Measurements from ENCODE around the gene ZNF587B.

The ZNF587B gene

DNA sequence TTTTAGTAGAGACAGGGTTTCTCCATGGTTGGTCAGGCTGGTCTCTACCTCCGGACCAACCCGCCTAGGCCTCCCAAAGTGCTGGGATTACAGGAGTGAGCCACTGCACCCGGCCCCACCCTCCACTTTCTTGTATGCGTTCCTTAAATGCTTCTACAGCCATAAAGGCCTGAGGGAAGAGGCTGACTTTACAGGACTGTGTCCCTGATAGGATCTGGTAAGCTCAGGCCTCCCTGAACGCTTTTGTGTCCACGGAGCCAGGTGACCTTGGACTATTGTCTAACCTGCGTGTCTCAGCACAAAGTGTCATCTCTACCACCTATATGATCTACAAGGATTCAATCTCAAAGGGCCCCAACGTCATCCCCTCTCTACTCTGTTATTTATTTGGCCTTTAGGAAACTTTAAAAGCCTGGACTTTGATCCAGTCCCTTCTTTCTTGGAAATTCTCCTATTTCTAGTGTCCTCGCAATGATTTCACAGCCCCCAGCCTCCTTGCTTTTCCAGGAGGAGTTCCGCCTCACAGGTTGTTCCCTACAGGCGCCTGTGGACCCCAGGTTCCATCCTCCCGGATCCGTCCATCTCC, 16.1 kb upstream of the ZNF587B start:
- H3K27ac ChIP-seq (ENCODE audit: low read depth, low read length) = 0 out of 2 replicates have a peak overlapping the region, but pooled peaks have one; percentile 7

GRCh38 chr19:57814505-57815246, 15.4 kb upstream of the ZNF587B start, which contains the start of gene ZNF552:
Gene ZNF552 (minus strand): TSS chr19:57814913. CDS start chr19:57814743, 170 bp downstream.
- Histone ChIP-seq H3K27me3 (ENCODE audit: control insufficient read depth, low read length) (no peaks in the 10 kb centered on the region), H4K20me1 (ENCODE audit: control insufficient read depth, insufficient read depth, low read depth, low read length) (no peaks in the 10 kb centered on the region), H3K9me2 (replicated peaks; ENCODE audit: control insufficient read depth, low read length) (no peaks in the 10 kb centered on the region), H3F3A (ENCODE audit: control insufficient read depth, insufficient read depth) (no peaks in the 10 kb centered on the region), H3K4me3 (ENCODE audit: low read length) (peak within 1 kb of the TSS; percentile 78), H3K4me1 (ENCODE audit: control insufficient read depth, low read length) (peaks cover 30% of the 10 kb centered on the region), H3K36me3 (ENCODE audit: control insufficient read depth, low read length) (peaks cover 19% of the 10 kb centered on the region), H3K27ac (ENCODE audit: low read depth, low read length) (0 out of 2 replicates have a peak within 1 kb of the TSS, but pooled peaks have one; percentile 7), H3K79me2 (ENCODE audit: control insufficient read depth, low read length) (peaks cover 24% of the 10 kb centered on the region), H3K4me2 (ENCODE audit: low read length) (peak within 1 kb of the TSS; percentile 72), H3K9me3 (ENCODE audit: control insufficient read depth, insufficient read depth, low read length) (no peaks in the 10 kb centered on the region)
- TF ChIP-seq, protein P1, sequence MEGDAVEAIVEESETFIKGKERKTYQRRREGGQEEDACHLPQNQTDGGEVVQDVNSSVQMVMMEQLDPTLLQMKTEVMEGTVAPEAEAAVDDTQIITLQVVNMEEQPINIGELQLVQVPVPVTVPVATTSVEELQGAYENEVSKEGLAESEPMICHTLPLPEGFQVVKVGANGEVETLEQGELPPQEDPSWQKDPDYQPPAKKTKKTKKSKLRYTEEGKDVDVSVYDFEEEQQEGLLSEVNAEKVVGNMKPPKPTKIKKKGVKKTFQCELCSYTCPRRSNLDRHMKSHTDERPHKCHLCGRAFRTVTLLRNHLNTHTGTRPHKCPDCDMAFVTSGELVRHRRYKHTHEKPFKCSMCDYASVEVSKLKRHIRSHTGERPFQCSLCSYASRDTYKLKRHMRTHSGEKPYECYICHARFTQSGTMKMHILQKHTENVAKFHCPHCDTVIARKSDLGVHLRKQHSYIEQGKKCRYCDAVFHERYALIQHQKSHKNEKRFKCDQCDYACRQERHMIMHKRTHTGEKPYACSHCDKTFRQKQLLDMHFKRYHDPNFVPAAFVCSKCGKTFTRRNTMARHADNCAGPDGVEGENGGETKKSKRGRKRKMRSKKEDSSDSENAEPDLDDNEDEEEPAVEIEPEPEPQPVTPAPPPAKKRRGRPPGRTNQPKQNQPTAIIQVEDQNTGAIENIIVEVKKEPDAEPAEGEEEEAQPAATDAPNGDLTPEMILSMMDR (IDR thresholded peaks at IDR 0.05; ENCODE audit: low read depth, low read length, poor library complexity, severe bottlenecking) = no peak
- no peak for TF ChIP-seq EZH2phosphoT487 (IDR thresholded peaks at IDR 0.05; ENCODE audit: borderline replicate concordance, low read length)

More for the DNA sequence above, 16.1 kb upstream of the ZNF587B start:
- Histone ChIP-seq H3K4me3 (ENCODE audit: low read length) (peak overlapping the region; percentile 78), H3K9me3 (ENCODE audit: control insufficient read depth, insufficient read depth, low read length) (no peaks in the 10 kb centered on the region), H3K4me1 (ENCODE audit: control insufficient read depth, low read length) (peaks cover 30% of the 10 kb centered on the region), H3K36me3 (ENCODE audit: control insufficient read depth, low read length) (peaks cover 26% of the 10 kb centered on the region), H4K20me1 (ENCODE audit: control insufficient read depth, insufficient read depth, low read depth, low read length) (no peaks in the 10 kb centered on the region), H3F3A (ENCODE audit: control insufficient read depth, insufficient read depth) (no peaks in the 10 kb centered on the region), H3K9me2 (replicated peaks; ENCODE audit: control insufficient read depth, low read length) (no peaks in the 10 kb centered on the region), H3K27me3 (ENCODE audit: control insufficient read depth, low read length) (no peaks in the 10 kb centered on the region), H3K79me2 (ENCODE audit: control insufficient read depth, low read length) (peaks cover 18% of the 10 kb centered on the region), H3K4me2 (ENCODE audit: low read length) (peak overlapping the region; percentile 72)
- TF ChIP-seq, protein P1 (IDR thresholded peaks at IDR 0.05; ENCODE audit: low read depth, low read length, poor library complexity, severe bottlenecking) = no peak
- TF ChIP-seq EZH2phosphoT487 (IDR thresholded peaks at IDR 0.05; ENCODE audit: borderline replicate concordance, low read length) = no peak

GRCh38 chr19:57815247-57816075, 14.6 kb upstream of the ZNF587B start:
- TF ChIP-seq, protein P1 (IDR thresholded peaks at IDR 0.05; ENCODE audit: low read depth, low read length, poor library complexity, severe bottlenecking) = no peak
- no peak for TF ChIP-seq EZH2phosphoT487 (IDR thresholded peaks at IDR 0.05; ENCODE audit: borderline replicate concordance, low read length)
- H3K9me3 ChIP-seq (ENCODE audit: control insufficient read depth, insufficient read depth, low read length) = no peaks in the 10 kb centered on the region
- peak overlapping the region; percentile 78 for H3K4me3 ChIP-seq (ENCODE audit: low read length)
- H3K9me2 ChIP-seq (replicated peaks; ENCODE audit: control insufficient read depth, low read length) = no peaks in the 10 kb centered on the region
- H3K27ac ChIP-seq (ENCODE audit: low read depth, low read length) = no peak overlapping the region
- peak overlapping the region; percentile 72 for H3K4me2 ChIP-seq (ENCODE audit: low read length)
- H3K79me2 ChIP-seq (ENCODE audit: control insufficient read depth, low read length) = peaks cover 32% of the 10 kb centered on the region
- H3K27me3 ChIP-seq (ENCODE audit: control insufficient read depth, low read length) = no peaks in the 10 kb centered on the region
- H3K36me3 ChIP-seq (ENCODE audit: control insufficient read depth, low read length) = peaks cover 17% of the 10 kb centered on the region
- peaks cover 32% of the 10 kb centered on the region for H3K4me1 ChIP-seq (ENCODE audit: control insufficient read depth, low read length)
- no peaks in the 10 kb centered on the region for H4K20me1 ChIP-seq (ENCODE audit: control insufficient read depth, insufficient read depth, low read depth, low read length)
- no peaks in the 10 kb centered on the region for H3F3A ChIP-seq (ENCODE audit: control insufficient read depth, insufficient read depth)

All from DOHH2 (cell line).